Measurements from ENCODE around the gene GRM8. TPM values are rescaled to one million over a fixed set of nuclear protein-coding genes. Genes with fewer than 3 reads are reported as not detected.

GRM8 gene
- total RNA-seq, 1 donor from 2014 or later: not detected

DNA sequence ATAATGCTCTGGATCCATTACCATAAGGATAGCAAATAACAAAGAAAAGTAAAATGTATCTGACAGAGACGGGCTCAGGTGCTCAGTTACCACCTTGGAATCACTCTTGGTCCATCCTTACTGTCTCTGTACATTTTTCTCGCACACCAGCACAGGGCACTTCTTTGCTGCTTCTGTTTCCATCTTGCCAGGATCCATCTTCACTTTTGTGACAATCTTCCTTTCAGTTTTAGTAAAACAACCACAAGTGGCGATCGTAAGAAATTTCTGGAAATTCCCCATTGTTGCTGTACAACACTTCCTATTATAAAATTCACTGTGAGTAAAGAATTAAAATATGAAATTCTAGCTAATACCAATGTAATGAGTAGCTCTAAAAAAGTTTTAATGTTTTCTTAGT, 695.5 kb downstream of the GRM8 start:
- no peak for DNase-seq (ENCODE audit: low read depth)
- H3K4me3 ChIP-seq (ENCODE audit: low read depth, low read length): no peak overlapping the region
- TF ChIP-seq, protein P1, sequence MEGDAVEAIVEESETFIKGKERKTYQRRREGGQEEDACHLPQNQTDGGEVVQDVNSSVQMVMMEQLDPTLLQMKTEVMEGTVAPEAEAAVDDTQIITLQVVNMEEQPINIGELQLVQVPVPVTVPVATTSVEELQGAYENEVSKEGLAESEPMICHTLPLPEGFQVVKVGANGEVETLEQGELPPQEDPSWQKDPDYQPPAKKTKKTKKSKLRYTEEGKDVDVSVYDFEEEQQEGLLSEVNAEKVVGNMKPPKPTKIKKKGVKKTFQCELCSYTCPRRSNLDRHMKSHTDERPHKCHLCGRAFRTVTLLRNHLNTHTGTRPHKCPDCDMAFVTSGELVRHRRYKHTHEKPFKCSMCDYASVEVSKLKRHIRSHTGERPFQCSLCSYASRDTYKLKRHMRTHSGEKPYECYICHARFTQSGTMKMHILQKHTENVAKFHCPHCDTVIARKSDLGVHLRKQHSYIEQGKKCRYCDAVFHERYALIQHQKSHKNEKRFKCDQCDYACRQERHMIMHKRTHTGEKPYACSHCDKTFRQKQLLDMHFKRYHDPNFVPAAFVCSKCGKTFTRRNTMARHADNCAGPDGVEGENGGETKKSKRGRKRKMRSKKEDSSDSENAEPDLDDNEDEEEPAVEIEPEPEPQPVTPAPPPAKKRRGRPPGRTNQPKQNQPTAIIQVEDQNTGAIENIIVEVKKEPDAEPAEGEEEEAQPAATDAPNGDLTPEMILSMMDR (conservative IDR thresholded peaks at IDR 0.05; ENCODE audit: low read depth, low read length): no peak

DNA sequence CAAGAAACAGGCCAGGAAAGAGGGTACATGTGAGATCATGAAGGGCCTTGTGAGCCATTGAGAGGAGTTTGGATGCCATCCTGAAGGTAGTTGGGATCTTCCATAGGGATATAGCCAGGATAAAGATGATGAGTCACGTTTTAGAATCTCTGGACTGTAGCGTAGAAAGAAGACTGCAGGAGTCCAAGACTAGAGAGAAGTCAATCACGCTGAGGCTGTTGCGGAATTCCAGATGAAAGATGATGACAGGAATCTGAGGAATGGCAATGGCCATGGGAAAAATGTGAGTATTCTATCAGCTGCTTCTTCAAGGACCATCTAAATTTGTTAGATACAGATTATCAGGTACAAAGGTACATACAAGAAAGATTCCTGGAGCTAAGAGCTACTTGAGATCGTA, 711.3 kb downstream of the GRM8 start:
- TF ChIP-seq, protein P1 (conservative IDR thresholded peaks at IDR 0.05; ENCODE audit: low read depth, low read length): no peak
- no peak for DNase-seq (ENCODE audit: low read depth)
- H3K4me3 ChIP-seq (ENCODE audit: low read depth, low read length): no peak overlapping the region

DNA sequence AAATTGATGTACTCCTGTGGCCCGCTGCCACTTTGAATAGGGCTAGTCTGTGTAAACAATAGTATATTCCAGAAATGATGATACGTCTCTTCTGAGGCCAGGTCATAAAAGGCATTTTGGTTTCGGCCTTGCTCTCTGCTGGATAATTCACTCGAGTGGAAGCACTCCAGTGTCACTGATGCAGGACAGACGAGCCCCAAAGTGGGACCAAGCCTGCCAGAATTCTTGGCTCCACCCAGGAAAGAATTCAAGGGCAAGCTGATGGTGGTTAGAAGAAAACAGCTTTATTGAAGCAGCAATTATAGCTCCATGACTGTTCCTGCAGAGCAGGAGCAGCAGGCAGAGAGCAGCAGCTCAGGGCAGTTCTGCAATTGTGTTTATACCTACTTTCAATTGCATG, 717.6 kb downstream of the GRM8 start:
- H3K4me3 ChIP-seq (ENCODE audit: low read depth, low read length): no peak overlapping the region
- no peak for DNase-seq (ENCODE audit: low read depth)
- TF ChIP-seq, protein P1 (conservative IDR thresholded peaks at IDR 0.05; ENCODE audit: low read depth, low read length): no peak

DNA sequence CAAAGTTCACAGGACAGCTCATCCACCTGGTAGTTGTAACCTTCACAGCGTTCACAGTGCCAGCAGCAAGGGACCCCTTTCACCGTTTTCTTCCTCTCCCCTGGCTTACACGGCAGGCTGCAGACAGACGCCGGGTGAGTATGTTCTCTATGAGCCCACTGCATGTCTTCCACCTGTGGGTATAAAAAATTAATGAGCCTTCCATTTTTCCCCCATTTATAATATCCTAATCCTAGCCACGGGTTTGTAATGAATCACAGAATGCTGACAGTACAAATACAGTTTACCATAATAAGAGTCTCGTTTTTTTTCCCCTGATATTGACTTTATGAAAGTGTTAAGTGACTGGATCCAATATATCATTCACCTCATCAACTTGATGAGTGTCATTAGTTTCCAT, 719.0 kb downstream of the GRM8 start:
- TF ChIP-seq, protein P1 (conservative IDR thresholded peaks at IDR 0.05; ENCODE audit: low read depth, low read length): no peak
- DNase-seq (ENCODE audit: low read depth): no peak
- no peak overlapping the region for H3K4me3 ChIP-seq (ENCODE audit: low read depth, low read length)

DNA sequence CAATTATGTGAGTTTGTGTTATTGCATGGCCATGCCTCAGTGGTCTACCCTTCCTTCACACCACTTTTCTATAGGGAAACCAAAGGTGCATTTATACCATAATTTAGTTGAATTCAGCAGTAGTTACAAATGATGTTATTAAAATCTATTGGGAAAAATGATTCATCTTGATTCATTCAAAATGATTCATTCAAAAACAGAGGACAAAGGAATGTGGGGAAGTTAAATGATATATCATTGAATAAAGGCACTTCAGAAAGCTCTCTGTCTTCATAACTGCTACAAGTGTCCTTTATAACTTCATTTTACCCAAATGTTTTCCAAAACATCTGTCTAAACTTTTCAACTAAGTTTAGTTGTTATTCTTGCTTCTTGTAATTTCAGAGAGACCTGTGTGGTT, 722.9 kb downstream of the GRM8 start:
- H3K4me3 ChIP-seq (ENCODE audit: low read depth, low read length): no peak overlapping the region
- TF ChIP-seq, protein P1 (conservative IDR thresholded peaks at IDR 0.05; ENCODE audit: low read depth, low read length): no peak
- DNase-seq (ENCODE audit: low read depth): no peak

DNA sequence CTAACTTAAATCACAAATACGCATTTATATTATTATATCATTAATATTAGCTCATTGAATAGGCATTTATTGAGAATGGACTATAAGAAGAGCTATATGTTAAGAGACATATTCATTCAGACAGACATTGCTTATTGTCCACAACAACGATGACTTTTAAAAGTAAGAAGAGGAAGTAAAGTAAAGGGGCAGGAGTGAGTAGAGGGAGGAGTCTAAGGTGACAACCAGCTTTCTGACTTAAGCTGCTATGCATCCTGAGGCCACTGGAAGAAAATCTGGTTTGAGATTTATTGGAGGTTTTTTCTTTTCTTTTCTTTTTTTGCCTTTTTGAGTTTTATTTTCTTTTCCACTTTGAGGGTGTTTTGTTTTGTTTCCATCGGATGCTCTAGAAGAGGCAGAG, 723.5 kb downstream of the GRM8 start:
- no peak for DNase-seq (ENCODE audit: low read depth)
- TF ChIP-seq, protein P1 (conservative IDR thresholded peaks at IDR 0.05; ENCODE audit: low read depth, low read length): no peak
- no peak overlapping the region for H3K4me3 ChIP-seq (ENCODE audit: low read depth, low read length)

DNA sequence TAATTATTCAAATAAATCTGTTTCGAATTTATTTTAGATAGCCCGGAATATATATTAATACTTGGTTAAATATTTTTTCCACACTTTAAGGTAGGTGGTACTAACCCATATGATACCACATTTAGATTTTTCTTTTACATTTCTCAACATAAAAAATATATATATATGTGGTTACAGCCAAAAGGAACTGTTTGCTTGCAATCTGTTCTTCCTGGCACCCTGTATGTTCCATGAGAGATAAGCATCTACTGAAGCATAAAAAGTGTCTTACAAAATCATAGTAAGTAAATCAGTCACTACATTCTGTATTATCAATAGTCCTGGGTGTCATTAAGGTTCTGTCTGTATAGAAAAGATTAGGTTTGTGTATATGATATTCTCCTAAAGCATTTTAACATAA, 726.8 kb downstream of the GRM8 start:
- no peak for DNase-seq (ENCODE audit: low read depth)
- H3K4me3 ChIP-seq (ENCODE audit: low read depth, low read length): no peak overlapping the region
- TF ChIP-seq, protein P1 (conservative IDR thresholded peaks at IDR 0.05; ENCODE audit: low read depth, low read length): no peak
